ENCODE measurements around the gene MPZL1. TPM values are rescaled to one million over a fixed set of nuclear protein-coding genes. Genes with fewer than 3 reads are reported as not detected.
A peak's percentile ranks its signal among the peaks of the same experiment; 100 is the strongest.

Gene MPZL1
- total and polyA plus RNA-seq, 2 of the 13 experiments (the other 11 are each of a cell fraction or from before 2014, with no cell fraction given) = 38.0 to 68.7 TPM

DNA sequence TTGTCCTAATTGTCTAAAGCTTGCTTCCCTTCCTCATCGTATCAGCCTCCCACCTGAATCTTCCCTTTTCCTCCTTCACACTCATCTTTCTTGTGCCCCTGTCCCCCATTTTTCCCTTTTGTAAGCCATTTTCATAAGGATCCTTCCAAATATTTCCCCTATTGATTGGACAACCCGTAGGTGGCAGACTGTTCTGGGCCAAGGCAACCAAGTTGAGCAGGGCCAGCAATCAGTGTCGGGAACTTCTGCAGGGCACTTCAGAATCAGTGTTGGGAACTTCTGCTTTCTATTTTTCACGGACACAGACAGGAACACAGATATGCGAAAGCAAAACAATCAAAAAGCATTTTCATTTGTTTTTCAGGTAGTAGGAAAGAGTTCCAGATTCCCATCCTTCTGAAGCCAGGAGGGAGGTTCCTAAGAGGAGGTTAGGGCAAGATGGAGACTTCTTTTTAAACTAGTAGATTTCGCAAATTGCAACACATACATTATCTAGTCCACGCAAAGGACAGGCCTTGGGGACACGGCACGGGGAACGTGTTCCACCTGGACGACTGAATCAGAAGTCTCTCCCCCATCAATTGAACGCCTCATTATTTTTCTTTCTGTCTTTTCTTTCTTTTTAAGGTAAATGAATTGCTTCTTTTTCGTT, 691 bp upstream of the MPZL1 start (continued):
- 0 out of 2 replicates have a peak, but pooled peaks have one; percentile 12 for TF ChIP-seq MTERF4 (CRISPR knock-in tag; IDR thresholded peaks at IDR 0.05)
- TF ChIP-seq GATAD2A (CRISPR knock-in tag; IDR thresholded peaks at IDR 0.05) = peak; percentile 31; the same call in 1 of the 2 replicates
- TF ChIP-seq RAD21 (CRISPR knock-in tag; IDR thresholded peaks at IDR 0.05) = no peak
- no peak for TF ChIP-seq NFIC (IDR thresholded peaks at IDR 0.05; ENCODE audit: low read length)
- peak; percentile 13; the same call in 1 of the 2 replicates for TF ChIP-seq KAT8 (CRISPR knock-in tag; IDR thresholded peaks at IDR 0.05)
- TF ChIP-seq KLF11 (CRISPR knock-in tag; IDR thresholded peaks at IDR 0.05) = 0 out of 2 replicates have a peak, but pooled peaks have one; percentile 56
- TF ChIP-seq HMG20A (CRISPR knock-in tag; IDR thresholded peaks at IDR 0.05; ENCODE audit: borderline replicate concordance) = peak; percentile 18; the same call in 1 of the 2 replicates
- TF ChIP-seq, protein P1, sequence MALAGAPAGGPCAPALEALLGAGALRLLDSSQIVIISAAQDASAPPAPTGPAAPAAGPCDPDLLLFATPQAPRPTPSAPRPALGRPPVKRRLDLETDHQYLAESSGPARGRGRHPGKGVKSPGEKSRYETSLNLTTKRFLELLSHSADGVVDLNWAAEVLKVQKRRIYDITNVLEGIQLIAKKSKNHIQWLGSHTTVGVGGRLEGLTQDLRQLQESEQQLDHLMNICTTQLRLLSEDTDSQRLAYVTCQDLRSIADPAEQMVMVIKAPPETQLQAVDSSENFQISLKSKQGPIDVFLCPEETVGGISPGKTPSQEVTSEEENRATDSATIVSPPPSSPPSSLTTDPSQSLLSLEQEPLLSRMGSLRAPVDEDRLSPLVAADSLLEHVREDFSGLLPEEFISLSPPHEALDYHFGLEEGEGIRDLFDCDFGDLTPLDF (CRISPR knock-in tag; IDR thresholded peaks at IDR 0.05) = 0 out of 2 replicates have a peak, but pooled peaks have one; percentile 8
- TF ChIP-seq PHF21A (CRISPR knock-in tag; IDR thresholded peaks at IDR 0.05) = 0 out of 2 replicates have a peak, but pooled peaks have one; percentile 10
- TF ChIP-seq ZNF547 (CRISPR knock-in tag; IDR thresholded peaks at IDR 0.05) = 0 out of 2 replicates have a peak, but pooled peaks have one; percentile 47
- TF ChIP-seq CEBPB (IDR thresholded peaks at IDR 0.05; ENCODE audit: borderline replicate concordance, low read depth, low read length) = 0 out of 2 replicates have a peak, but pooled peaks have one; percentile 8
- TF ChIP-seq FOSL2 (CRISPR knock-in tag; IDR thresholded peaks at IDR 0.05) = no peak
- no peak for TF ChIP-seq PLSCR1 (CRISPR knock-in tag; IDR thresholded peaks at IDR 0.05; ENCODE audit: borderline replicate concordance)
- 0 out of 2 replicates have a peak, but pooled peaks have one; percentile 23 for TF ChIP-seq MYNN (CRISPR knock-in tag; IDR thresholded peaks at IDR 0.05; ENCODE audit: low read depth)
- TF ChIP-seq THRA (CRISPR knock-in tag; IDR thresholded peaks at IDR 0.05; ENCODE audit: borderline replicate concordance) = 0 out of 2 replicates have a peak, but pooled peaks have one; percentile 31
- no peak for TF ChIP-seq GRHL1 (CRISPR knock-in tag; conservative IDR thresholded peaks at IDR 0.05)
- TF ChIP-seq SMYD3 (CRISPR knock-in tag; IDR thresholded peaks at IDR 0.05) = 0 out of 2 replicates have a peak, but pooled peaks have one; percentile 68
- TF ChIP-seq ZNF770 (CRISPR knock-in tag; IDR thresholded peaks at IDR 0.05) = peak; percentile 48; the same call in 1 of the 2 replicates
